ENCODE data around the gene FANCM. TPM values are rescaled to one million over a fixed set of nuclear protein-coding genes. Genes with fewer than 3 reads are reported as not detected.

FANCM gene
- total RNA-seq, 2 experiments from 2014 or later, result 15.9 to 17.2 TPM

DNA sequence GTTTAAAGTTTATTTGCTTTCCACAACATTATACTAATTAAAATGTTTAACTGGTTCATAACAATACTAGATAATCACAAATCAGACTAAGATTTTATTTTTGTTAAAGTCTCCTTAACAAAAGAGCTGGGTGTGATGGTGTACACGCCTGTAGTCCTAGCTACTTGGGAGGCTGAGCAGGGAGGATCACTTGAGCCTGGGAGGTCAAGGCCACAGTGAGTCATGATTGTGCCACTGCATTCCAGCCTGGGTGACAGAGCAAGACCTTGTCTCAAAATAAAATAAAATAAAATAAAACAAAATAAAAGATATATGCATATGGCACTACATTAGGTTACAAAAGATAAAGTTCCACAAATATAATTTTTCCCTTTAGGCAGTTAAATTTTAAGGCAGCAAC, 111.7 kb downstream of the FANCM start:
- Mint-ChIP-seq H3K9me3 (no peaks in the 10 kb centered on the region), H3K27ac (no peak overlapping the region), H3K4me1 (ENCODE audit: low read depth) (peaks cover 14% of the 10 kb centered on the region), H3K4me3 (no peak overlapping the region), H3K36me3 (peaks cover 5% of the 10 kb centered on the region), H3K27me3 (no peaks in the 10 kb centered on the region)
- ChIA-PET POLR2A (no interaction called here), CTCF (no interaction called here)
- intact Hi-C loops (cut with micrococcal nuclease), result no loop called here
- DNase-seq, result no peak

DNA sequence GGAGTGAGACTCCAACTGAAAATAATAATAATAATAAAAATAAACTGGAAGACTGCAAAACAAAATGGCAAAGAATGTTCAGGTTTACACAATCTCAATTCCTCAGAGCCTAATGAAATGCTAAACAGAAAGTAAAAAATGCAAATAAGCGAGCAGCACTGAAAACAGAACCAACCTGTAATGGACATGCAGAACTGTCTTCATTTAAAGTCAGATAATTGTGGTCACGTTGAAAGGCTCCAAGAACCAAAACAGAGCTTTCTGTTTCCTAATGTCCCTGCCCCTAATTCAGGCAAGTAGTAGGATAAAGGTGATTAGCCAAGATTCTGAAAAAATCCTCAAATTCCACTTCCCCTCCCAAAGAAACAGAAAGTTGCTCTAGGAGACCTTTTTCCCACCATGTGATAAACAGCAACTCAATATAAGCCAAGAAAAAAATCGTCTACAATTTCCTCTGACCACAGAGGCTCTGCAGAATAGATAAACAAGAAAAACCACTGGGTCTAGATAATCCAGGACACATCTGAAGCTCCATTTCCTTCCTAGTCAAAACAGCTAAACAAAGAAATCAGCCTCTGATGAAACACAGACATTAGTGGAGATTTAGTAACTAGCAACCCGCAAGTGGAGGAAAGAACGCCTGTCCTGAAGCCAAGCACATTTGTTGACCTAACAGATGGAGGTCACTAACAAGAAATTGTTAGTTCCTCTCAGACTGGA, 114.3 kb downstream of the FANCM start:
- POLR2A ChIA-PET, result no interaction called here
- Mint-ChIP-seq H3K27me3 (no peaks in the 10 kb centered on the region), H3K9me3 (no peaks in the 10 kb centered on the region), H3K4me1 (ENCODE audit: low read depth) (peaks cover 17% of the 10 kb centered on the region), H3K4me3 (peak overlapping the region; percentile 40), H3K27ac (peak overlapping the region; percentile 54), H3K36me3 (peaks cover 8% of the 10 kb centered on the region)
- no peak for DNase-seq
- intact Hi-C loops (cut with micrococcal nuclease), result loop anchor here (5.0 kb wide), 2 partner anchors 48 to 338 kb away; no protein-coding TSS in a partner anchor
- CTCF ChIA-PET, result interaction anchor here (0.8 kb wide), 1 partner anchor 19 kb away, joined by 3 read pairs; no protein-coding TSS in a partner anchor

Other genes with a start within 250 kb of the FANCM start
- 10 to 100 TPM; 11.0 to 11.8 TPM for gene KLHL28, start 174.0 kb upstream of the FANCM start, total RNA-seq
- 1 to 10 TPM; 4.5 to 5.4 TPM for gene TOGARAM1, start 173.7 kb upstream of the FANCM start, total RNA-seq
- gene PRPF39, start 51.8 kb upstream of the FANCM start, total RNA-seq, result 10 to 100 TPM; 38.9 to 40.9 TPM
- 10 to 100 TPM; 71.2 to 72.4 TPM for gene FKBP3, start 1.4 kb upstream of the FANCM start, total RNA-seq
- gene MIS18BP1, start 117.3 kb downstream of the FANCM start, total RNA-seq, result 10 to 100 TPM; 53.7 to 58.5 TPM